H1 (cell line): ENCODE measurements around the gene FAM168B. TPM values are rescaled to one million over a fixed set of nuclear protein-coding genes. Genes with fewer than 3 reads are reported as not detected.

Experiments used
- CTCF ChIA-PET: fragments of 300-600 bp; sonication (Branson Sonifier 250); formaldehyde crosslinking; loops from one replicate; lab custom pipeline; 2021; ENCODE audit not compliant: partially characterized antibody; lab: Charles Lee
- POLR2A ChIA-PET: fragments of 300-600 bp; sonication (Branson Sonifier 250); formaldehyde crosslinking; loops from one replicate; lab custom pipeline; 2021; ENCODE audit warnings: inconsistent platforms; ENCODE audit not compliant: partially characterized antibody; lab: Charles Lee
- DNase-seq, 2 experiments: peaks; one replicate each; pipeline versions ENCODE4 v3.0.0 to v3.0.0-alpha.2; 2010 to 2022; ENCODE audit warnings: low spot score in 2 of 2, low read depth in 1 of 2, mixed read lengths in 1 of 2
- FAIRE-seq: peaks from 2 replicates; lab custom pipeline; 2011; peaks lifted over from hg19 to GRCh38; lab: Jason Lieb, UNC
- H2AFZ ChIP-seq: 2 replicates; pipeline ENCODE4 v1.8.1; 2012; ENCODE audit warnings: low read length, inconsistent platforms
- H2AK5ac ChIP-seq: 2 replicates; pipeline ENCODE4 v1.6.1; 2013; ENCODE audit warnings: low read depth, low read length
- H2BK120ac ChIP-seq: replicated peaks from 2 replicates; pipeline ENCODE3; 2013; ENCODE audit warnings: low read depth, low read length, inconsistent platforms
- H2BK12ac ChIP-seq: 2 replicates; pipeline ENCODE4 v1.6.1; 2013; ENCODE audit warnings: low read depth, low read length
- H2BK15ac ChIP-seq: 2 replicates; pipeline ENCODE4 v1.6.1; 2013; ENCODE audit warnings: low read length
- H2BK20ac ChIP-seq: 2 replicates; pipeline ENCODE4 v1.6.1; 2013; ENCODE audit warnings: low read length
- H2BK5ac ChIP-seq: 2 replicates; pipeline ENCODE4 v1.6.1; 2013; ENCODE audit warnings: low read depth, low read length
- H3K14ac ChIP-seq: 2 replicates; pipeline ENCODE4 v1.6.1; 2013; ENCODE audit warnings: inconsistent platforms; ENCODE audit not compliant: insufficient read length
- H3K18ac ChIP-seq: 2 replicates; pipeline ENCODE4 v1.6.1; 2013; ENCODE audit warnings: low read length; ENCODE audit errors: extremely low read depth
- H3K23ac ChIP-seq: 2 replicates; pipeline ENCODE4 v1.6.1; 2013; ENCODE audit warnings: inconsistent platforms; ENCODE audit not compliant: insufficient read length
- H3K23me2 ChIP-seq: 2 replicates; pipeline ENCODE4 v1.6.1; 2013; ENCODE audit warnings: low read depth, low read length
- H3K27ac ChIP-seq: 2 replicates; pipeline ENCODE4 v1.6.1; 2011; ENCODE audit warnings: low read depth, low read length, inconsistent platforms
- H3K27me3 ChIP-seq, 4 experiments: replicated peaks in 1 of 4; 1 replicate in 1 of 4; 2 replicates in 3 of 4; pipeline versions ENCODE4 v1.6.1 to v1.8.1; 2011 to 2013; ENCODE audit warnings: low read length in 3 of 4, mild to moderate bottlenecking in 3 of 4, inconsistent platforms in 2 of 4, mixed read lengths in 2 of 4, moderate library complexity in 1 of 4; ENCODE audit not compliant: control insufficient read depth in 3 of 4, insufficient read depth in 3 of 4; ENCODE audit errors: extremely low read depth in 1 of 4
- H3K36me3 ChIP-seq, 4 experiments: 2 replicates each; pipeline versions ENCODE4 v1.6.1 to v1.8.1; 2011 to 2013; ENCODE audit warnings: mild to moderate bottlenecking in 4 of 4, low read length in 3 of 4, moderate library complexity in 2 of 4, control low read depth in 1 of 4, inconsistent platforms in 1 of 4; ENCODE audit not compliant: insufficient read depth in 4 of 4, control insufficient read depth in 2 of 4
- H3K4ac ChIP-seq: replicated peaks from 2 replicates; pipeline ENCODE3; 2013; ENCODE audit warnings: low read length, low read depth, mixed read lengths, inconsistent platforms; ENCODE audit not compliant: insufficient read length
- H3K4me1 ChIP-seq, 4 experiments: replicated peaks in 1 of 4; 1 replicate in 1 of 4; 2 replicates in 3 of 4; pipeline versions ENCODE4 v1.6.1 to v1.8.1; 2011 to 2013; ENCODE audit warnings: low read length in 3 of 4, inconsistent platforms in 2 of 4, mixed read lengths in 1 of 4; ENCODE audit not compliant: insufficient read depth in 4 of 4, control insufficient read depth in 3 of 4
- H3K4me2 ChIP-seq, 2 experiments: 2 replicates each; pipeline versions ENCODE4 v1.6.1 to v1.8.1; 2011 to 2013; ENCODE audit warnings: low read depth in 2 of 2, low read length in 2 of 2, control low read depth in 1 of 2, inconsistent platforms in 1 of 2, mild to moderate bottlenecking in 1 of 2; ENCODE audit not compliant: insufficient read depth in 1 of 2
- H3K4me3 ChIP-seq, 4 experiments: fragments of 200-600, 300-600 bp in 1 of 4; sonication (generic), shearing (Covaris generic), sonication (Bioruptor Twin) in 1 of 4; 2 replicates each; pipeline versions ENCODE4 v1.5.1 to v1.8.1; 2011 to 2016; ENCODE audit warnings: low read length in 4 of 4, low read depth in 3 of 4, control low read depth in 2 of 4, inconsistent platforms in 2 of 4, mild to moderate bottlenecking in 2 of 4, mixed read lengths in 1 of 4, moderate library complexity in 1 of 4; ENCODE audit not compliant: insufficient read depth in 2 of 4; ENCODE audit errors: extremely low read depth in 1 of 4
- H3K56ac ChIP-seq: replicated peaks from 2 replicates; pipeline ENCODE3; 2013; ENCODE audit warnings: low read depth, mild to moderate bottlenecking, mixed read lengths, low read length, inconsistent platforms; ENCODE audit not compliant: insufficient read length
- H3K79me1 ChIP-seq: 2 replicates; pipeline ENCODE4 v1.6.1; 2013; ENCODE audit warnings: low read depth, low read length, control low read depth
- H3K79me2 ChIP-seq, 2 experiments: 2 replicates each; pipeline versions ENCODE4 v1.6.1 to v1.8.1; 2012 to 2013; ENCODE audit warnings: low read length in 2 of 2, mild to moderate bottlenecking in 2 of 2, inconsistent platforms in 1 of 2; ENCODE audit not compliant: insufficient read depth in 2 of 2, control insufficient read depth in 1 of 2
- H3K9ac ChIP-seq, 4 experiments: replicated peaks in 1 of 4; 1 replicate in 1 of 4; 2 replicates in 3 of 4; pipeline versions ENCODE4 v1.6.1 to v1.8.1; 2011 to 2013; ENCODE audit warnings: low read depth in 3 of 4, low read length in 3 of 4, control low read depth in 2 of 4, mild to moderate bottlenecking in 2 of 4, moderate library complexity in 2 of 4, inconsistent platforms in 1 of 4; ENCODE audit errors: extremely low read depth in 1 of 4
- H3K9me3 ChIP-seq, 2 experiments: 2 replicates each; pipeline versions ENCODE4 v1.6.1 to v1.8.1; 2012 to 2013; ENCODE audit warnings: mild to moderate bottlenecking in 2 of 2, moderate library complexity in 2 of 2, control low read depth in 1 of 2, inconsistent platforms in 1 of 2, low read depth in 1 of 2, low read length in 1 of 2, mixed read lengths in 1 of 2; ENCODE audit not compliant: insufficient read depth in 2 of 2
- H4K20me1 ChIP-seq, 2 experiments: replicated peaks in 1 of 2; 2 replicates each; pipeline versions ENCODE3 to v1.8.1; 2011 to 2013; ENCODE audit warnings: inconsistent platforms in 2 of 2, low read length in 2 of 2, mild to moderate bottlenecking in 1 of 2; ENCODE audit not compliant: insufficient read depth in 2 of 2, control insufficient read depth in 1 of 2
- H4K5ac ChIP-seq: 2 replicates; pipeline ENCODE4 v1.6.1; 2013; ENCODE audit warnings: low read length, low read depth, mixed read lengths, inconsistent platforms; ENCODE audit not compliant: insufficient read length
- H4K8ac ChIP-seq: 2 replicates; pipeline ENCODE4 v1.8.0; 2013; ENCODE audit warnings: mild to moderate bottlenecking, moderate library complexity, low read length, inconsistent platforms; ENCODE audit not compliant: insufficient read depth; ENCODE audit errors: extremely low read depth
- H4K91ac ChIP-seq: replicated peaks from 2 replicates; pipeline ENCODE3; 2013; ENCODE audit warnings: low read length, mixed read lengths, inconsistent platforms; ENCODE audit not compliant: insufficient read length
- CHD2 ChIP-seq: IDR thresholded peaks from 2 replicates; pipeline ENCODE4 v1.6.1; 2012; ENCODE audit warnings: low read length, improper control_type of control experiment
- JUND ChIP-seq: IDR thresholded peaks from 2 replicates; pipeline ENCODE4 v1.6.1; 2011; ENCODE audit warnings: mild to moderate bottlenecking, improper control_type of control experiment, low read length
- POU5F1 ChIP-seq: IDR thresholded peaks from 2 replicates; pipeline ENCODE4 v1.6.1; 2011; ENCODE audit warnings: low read depth, mild to moderate bottlenecking, low read length, moderate library complexity
- SAP30 ChIP-seq: fragments of 300-600 bp; sonication (generic); IDR thresholded peaks from 2 replicates; pipeline ENCODE4 v1.7.1; 2012; ENCODE audit warnings: low read length, moderate library complexity, mild to moderate bottlenecking, inconsistent platforms; ENCODE audit not compliant: insufficient read depth, insufficient replicate concordance
- SIRT6 ChIP-seq: IDR thresholded peaks from one replicate; pipeline ENCODE4 v1.7.1; 2012; ENCODE audit warnings: low read length, inconsistent platforms
- SUZ12 ChIP-seq: fragments of 200-600 bp; sonication (generic); IDR thresholded peaks from 2 replicates; pipeline ENCODE4 v1.6.1; 2012; ENCODE audit warnings: mild to moderate bottlenecking, inconsistent platforms, low read length, moderate library complexity, mixed read lengths
- TBP ChIP-seq: IDR thresholded peaks from 2 replicates; pipeline ENCODE4 v1.6.1; 2011; ENCODE audit warnings: low read depth, low read length, improper control_type of control experiment
- TEAD4 ChIP-seq: IDR thresholded peaks from 2 replicates; pipeline ENCODE4 v1.6.1; 2012; ENCODE audit warnings: low read depth, low read length, inconsistent platforms, mixed read lengths
- WGBS, 2 experiments: shearing (Covaris generic) in 1 of 2; methylation state at CpG; one replicate each; pipeline versions ENCODE4 v1.1.6 to v1.1.7; 2013 to 2015; ENCODE audit warnings: low lambda C conversion rate in 2 of 2, mixed read lengths in 2 of 2, inconsistent platforms in 1 of 2, low coverage in 1 of 2, missing lambda C conversion rate in 1 of 2; ENCODE audit not compliant: insufficient replicate concordance in 2 of 2, insufficient coverage in 1 of 2, insufficient read length in 1 of 2; ENCODE audit errors: extremely low coverage in 1 of 2, missing lambda C conversion rate in 1 of 2; 5-methylcytosine and 5-hydroxymethylcytosine counted together
- polyA plus RNA-seq, 7 experiments: library from polyadenylated mRNA; depleted of rRNA in 3 of 7; stranded (reverse) in 5 of 7; unstranded in 2 of 7; fragments of >200 nt in 5 of 7; fragments of 200-250 nt in 2 of 7; gene quantifications; 1 replicate in 5 of 7; 2 replicates in 1 of 7; 4 replicates in 1 of 7; pipeline versions ENCODE4 v1.2.1 to v1.2.3, GENCODE V29; 2011 to 2013; ENCODE audit warnings: missing spikeins in 2 of 7, mixed read lengths in 2 of 7
- total RNA-seq: library from RNA; stranded (reverse); fragmentation: NEBNext Ultra II Directional; extraction: Animal tissue kit (Norgen Biotek cat#: 25700); gene quantifications from 2 replicates; pipeline ENCODE4 v1.2.1, GENCODE V29; 2021
- TF ChIP-seq, protein P1 (sequence below): IDR thresholded peaks from 2 replicates; pipeline ENCODE4 v1.6.1; 2012; ENCODE audit warnings: inconsistent platforms
- TF ChIP-seq, protein P2 (sequence below), 3 experiments: IDR thresholded peaks; 1 replicate in 2 of 3; 2 replicates in 1 of 3; pipeline versions ENCODE4 v1.5.1 to v1.6.1; 2011; ENCODE audit warnings: low read length in 3 of 3, mild to moderate bottlenecking in 3 of 3, inconsistent platforms in 2 of 3, low read depth in 1 of 3, moderate library complexity in 1 of 3; ENCODE audit not compliant: insufficient read depth in 1 of 3; ENCODE audit errors: control extremely low read depth in 1 of 3

The FAM168B gene
- total and polyA plus RNA-seq, 2 of the 8 experiments (the other 6 are each of a cell fraction or from before 2014, with no cell fraction given) = 61.9 to 123 TPM

DNA sequence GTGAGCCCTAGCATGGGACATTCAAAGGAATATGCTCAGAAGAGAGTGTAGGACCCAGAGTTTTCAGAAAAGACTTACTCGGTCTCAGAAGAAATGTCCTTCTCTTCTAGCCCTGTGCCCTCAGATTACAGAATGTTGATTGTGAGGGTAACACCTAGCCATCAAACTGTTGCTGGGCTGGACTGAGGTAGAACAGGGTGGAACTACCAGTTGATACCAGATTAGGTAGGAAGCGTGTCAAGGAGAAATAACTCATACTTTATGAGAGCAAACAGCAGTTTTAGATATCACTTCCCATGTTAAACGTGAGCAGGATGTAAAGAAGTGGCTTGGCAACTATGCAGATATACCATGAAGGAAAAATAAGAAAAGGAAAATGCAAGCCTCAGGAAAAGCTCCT, 34.7 kb upstream of the FAM168B start:
- Histone ChIP-seq H3K4me1 (no peaks in the 10 kb centered on the region), H3K23me2 (no peaks in the 10 kb centered on the region), H3K79me1 (peaks cover 12% of the 10 kb centered on the region), H2AK5ac (no peak overlapping the region), H3K23ac (no peak overlapping the region), H2BK5ac (no peak overlapping the region), H2BK15ac (no peak overlapping the region), H3K4me3 (no peak overlapping the region), H3K27me3 (peaks cover 0 to 8% (median 0%) of the 10 kb centered on the region in 4 experiments; a peak in 1 of 7 replicates), H4K5ac (no peak overlapping the region), H2BK20ac (no peak overlapping the region), H2BK12ac (no peak overlapping the region), H4K91ac (no peak overlapping the region), H3K4me2 (no peak overlapping the region), H3K14ac (no peak overlapping the region), H4K8ac (no peak overlapping the region), H3K9me3 (no peaks in the 10 kb centered on the region; a peak in 1 of 4 replicates), H3K56ac (no peak overlapping the region), H3K9ac (no peak overlapping the region), H4K20me1 (peaks cover 18 to 27% of the 10 kb centered on the region in 2 experiments), H3K79me2 (peaks cover 5 to 10% of the 10 kb centered on the region in 2 experiments), H2BK120ac (no peak overlapping the region), H3K36me3 (peaks cover 6 to 55% (median 26%) of the 10 kb centered on the region in 4 experiments; a peak in 6 of 8 replicates), H3K27ac (no peak overlapping the region), H3K4ac (no peak overlapping the region), H3K18ac (no peak overlapping the region), H2AFZ (no peak overlapping the region)
- POLR2A ChIA-PET = no interaction called here
- DNase-seq (no peak), FAIRE-seq (no peak)
- CTCF ChIA-PET = interaction anchor here (1.0 kb wide), 1 partner anchor 11 kb away, joined by 3 read pairs; no protein-coding TSS in a partner anchor
- no peak for TF ChIP-seq POU5F1
- TF ChIP-seq TBP = no peak
- TF ChIP-seq, protein P1, sequence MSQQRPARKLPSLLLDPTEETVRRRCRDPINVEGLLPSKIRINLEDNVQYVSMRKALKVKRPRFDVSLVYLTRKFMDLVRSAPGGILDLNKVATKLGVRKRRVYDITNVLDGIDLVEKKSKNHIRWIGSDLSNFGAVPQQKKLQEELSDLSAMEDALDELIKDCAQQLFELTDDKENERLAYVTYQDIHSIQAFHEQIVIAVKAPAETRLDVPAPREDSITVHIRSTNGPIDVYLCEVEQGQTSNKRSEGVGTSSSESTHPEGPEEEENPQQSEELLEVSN = no peak
- no peak for TF ChIP-seq CHD2
- no peak for TF ChIP-seq SUZ12
- no peak for TF ChIP-seq JUND
- TF ChIP-seq SIRT6 = no peak
- TF ChIP-seq, protein P2, sequence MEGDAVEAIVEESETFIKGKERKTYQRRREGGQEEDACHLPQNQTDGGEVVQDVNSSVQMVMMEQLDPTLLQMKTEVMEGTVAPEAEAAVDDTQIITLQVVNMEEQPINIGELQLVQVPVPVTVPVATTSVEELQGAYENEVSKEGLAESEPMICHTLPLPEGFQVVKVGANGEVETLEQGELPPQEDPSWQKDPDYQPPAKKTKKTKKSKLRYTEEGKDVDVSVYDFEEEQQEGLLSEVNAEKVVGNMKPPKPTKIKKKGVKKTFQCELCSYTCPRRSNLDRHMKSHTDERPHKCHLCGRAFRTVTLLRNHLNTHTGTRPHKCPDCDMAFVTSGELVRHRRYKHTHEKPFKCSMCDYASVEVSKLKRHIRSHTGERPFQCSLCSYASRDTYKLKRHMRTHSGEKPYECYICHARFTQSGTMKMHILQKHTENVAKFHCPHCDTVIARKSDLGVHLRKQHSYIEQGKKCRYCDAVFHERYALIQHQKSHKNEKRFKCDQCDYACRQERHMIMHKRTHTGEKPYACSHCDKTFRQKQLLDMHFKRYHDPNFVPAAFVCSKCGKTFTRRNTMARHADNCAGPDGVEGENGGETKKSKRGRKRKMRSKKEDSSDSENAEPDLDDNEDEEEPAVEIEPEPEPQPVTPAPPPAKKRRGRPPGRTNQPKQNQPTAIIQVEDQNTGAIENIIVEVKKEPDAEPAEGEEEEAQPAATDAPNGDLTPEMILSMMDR (IDR thresholded peaks at IDR 0.05; ENCODE audit: control extremely low read depth in 1 of 3, insufficient read depth in 1 of 3, low read depth in 1 of 3, low read length in 3 of 3) = no peak
- no peak for TF ChIP-seq TEAD4
- no peak for TF ChIP-seq SAP30
- 92% methylated on average over 3 of the region's 3 CpGs; no CpG with 5 or more reads in 1 of the 2 experiments for WGBS, 2 experiments
